GM19463 (cell line): ENCODE measurements around the gene HSP90B1.

Experiments
- ATAC-seq: cut with Tn5 transposase; IDR thresholded peaks from one replicate; pipeline ENCODE4 v1.9.1; 2021; ENCODE audit warnings: mild to moderate bottlenecking, moderate library complexity; ENCODE audit not compliant: unreplicated experiment

HSP90B1 gene

DNA sequence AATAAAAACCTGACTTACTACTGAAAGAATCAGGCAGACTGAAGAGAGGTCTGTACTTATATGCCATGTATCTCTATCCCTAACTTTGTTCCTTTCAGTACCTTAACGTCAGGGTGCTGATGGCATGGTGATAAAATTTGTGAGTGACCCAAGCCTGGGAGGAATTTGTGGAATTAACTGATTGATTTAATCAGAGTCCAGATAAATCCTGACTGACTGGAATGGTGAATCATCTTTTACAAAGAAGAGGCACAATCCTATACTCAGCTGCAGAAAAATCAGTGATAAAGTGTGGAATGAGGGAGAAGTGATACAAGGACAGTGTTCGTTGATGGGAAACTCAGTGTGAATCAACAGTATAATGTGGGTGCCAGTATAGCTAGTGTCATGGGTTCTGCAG is 39.2 kb downstream of the HSP90B1 start:
- no peak for ATAC-seq

GRCh38 chr12:103973909-103974308 is 43.7 kb downstream of the HSP90B1 start:
- no peak for ATAC-seq

GRCh38 chr12:103975368-103975767 is 45.2 kb downstream of the HSP90B1 start:
- ATAC-seq, result no peak

DNA sequence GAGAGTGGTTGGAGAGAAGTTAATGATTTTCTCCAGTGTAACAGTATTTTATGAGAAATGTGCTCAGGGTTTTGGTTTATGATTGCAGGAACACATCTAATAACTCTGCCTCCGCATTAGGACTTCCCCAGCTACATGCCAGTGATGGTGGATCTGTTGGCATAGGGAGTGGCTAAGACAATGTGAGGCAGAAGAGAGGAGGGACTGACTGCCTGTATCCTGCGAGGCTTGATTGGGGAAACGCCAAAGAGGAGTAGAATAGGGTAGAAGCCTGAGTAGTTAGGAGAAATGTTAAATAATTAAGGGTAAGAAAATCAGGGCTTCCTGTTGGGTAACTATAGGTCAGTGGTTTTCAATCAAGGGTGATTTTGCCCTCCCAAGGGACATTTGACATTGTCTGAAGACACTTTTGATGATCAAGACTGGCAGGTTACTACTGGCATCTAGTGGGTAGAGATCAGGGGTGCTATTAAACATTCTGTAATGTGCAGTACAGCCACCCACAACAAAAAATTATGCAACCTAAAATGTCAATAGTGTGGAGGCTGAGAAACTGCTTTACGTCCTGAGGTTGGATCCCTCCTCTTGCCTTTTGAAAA is 48.3 kb downstream of the HSP90B1 start:
- ATAC-seq, result no peak

DNA sequence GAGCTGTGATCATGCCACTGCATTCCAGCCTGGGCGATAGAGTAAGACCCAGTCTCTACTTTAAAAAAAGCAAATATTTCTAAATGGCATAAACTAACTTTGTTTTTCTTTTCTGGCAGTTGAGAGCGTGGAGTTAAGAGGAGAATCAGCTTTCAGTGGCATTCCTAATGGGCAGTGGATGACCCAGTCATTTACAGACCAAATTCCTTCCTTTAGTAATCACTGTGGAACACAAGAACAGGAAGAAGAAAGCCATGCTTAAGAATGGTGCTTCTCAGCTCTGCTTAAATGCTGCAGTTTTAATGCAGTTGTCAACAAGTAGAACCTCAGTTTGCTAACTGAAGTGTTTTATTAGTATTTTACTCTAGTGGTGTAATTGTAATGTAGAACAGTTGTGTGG is 56.6 kb downstream of the HSP90B1 start:
- ATAC-seq, result no peak

GRCh38 chr12:103994235-103994634 is 64.0 kb downstream of the HSP90B1 start:
- ATAC-seq, result no peak

DNA sequence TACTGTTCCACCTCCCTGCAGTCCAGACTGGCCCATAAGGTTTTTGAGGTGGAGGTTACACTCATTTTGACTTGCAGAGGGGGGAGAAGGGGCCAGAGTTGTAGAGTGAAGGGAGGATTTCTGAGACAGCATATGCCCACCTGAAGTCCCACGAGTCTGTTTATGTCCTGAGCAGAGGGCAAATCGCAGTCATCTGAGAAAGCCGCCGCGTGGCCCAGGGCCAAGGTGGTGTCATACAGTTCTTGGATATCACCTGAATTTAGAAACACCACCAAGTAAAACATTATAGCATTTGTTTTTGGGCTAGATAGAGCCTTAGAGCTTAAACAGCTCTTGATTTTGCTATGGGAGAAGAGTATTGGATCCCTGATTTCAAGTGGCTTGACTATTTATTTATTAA is 66.4 kb downstream of the HSP90B1 start:
- ATAC-seq, result no peak

- ATAC-seq, result no peak
Measured at GRCh38 chr12:103997286-103997900, 67.2 kb downstream of the HSP90B1 start.
